Upper lobe of left lung (tissue), 6 donors: ENCODE measurements around the gene ZCWPW1. TPM values are rescaled to one million over a fixed set of nuclear protein-coding genes. Genes with fewer than 3 reads are reported as not detected.

Source experiments
- ATAC-seq, 2 donors: fragments of 200-7000 bp; cut with Tn5 transposase; one replicate each; pipeline ENCODE4 v1.9.1; 2022; ENCODE audit warnings: mild to moderate bottlenecking in 2 of 2, moderate library complexity in 2 of 2; ENCODE audit not compliant: low FRiP score in 2 of 2
- DNase-seq, 2 donors: peaks; one replicate each; pipeline ENCODE4 v3.0.0-alpha.2; 2019 to 2020
- H3K27ac ChIP-seq, 4 donors: fragments of 200-600 bp; sonication (generic); one replicate each; pipeline ENCODE4 v1.5.1; 2016 to 2019
- H3K27me3 ChIP-seq, 4 donors: fragments of 200-600 bp; sonication (generic); one replicate each; pipeline ENCODE4 v1.5.1; 2017 to 2019
- H3K36me3 ChIP-seq, 4 donors: fragments of 200-600 bp; sonication (generic); one replicate each; pipeline ENCODE4 v1.5.1; 2016 to 2019
- H3K4me1 ChIP-seq, 4 donors: fragments of 200-600 bp; sonication (generic); one replicate each; pipeline ENCODE4 v1.5.1; 2018 to 2019
- H3K4me3 ChIP-seq, 4 donors: fragments of 200-600 bp; sonication (generic); one replicate each; pipeline ENCODE4 v1.5.1; 2017 to 2019; ENCODE audit warnings: mild to moderate bottlenecking in 2 of 4, moderate library complexity in 1 of 4
- H3K9me3 ChIP-seq, 4 donors: fragments of 200-600 bp; sonication (generic); one replicate each; pipeline ENCODE4 v1.5.1; 2018 to 2019
- EP300 ChIP-seq, 4 donors: sonication (generic); formaldehyde crosslinking; IDR thresholded peaks; one replicate each; pipeline ENCODE4 v1.5.1; 2017; ENCODE audit warnings: antibody characterized with exemption in 4 of 4, control low read depth in 2 of 4
- POLR2A ChIP-seq, 4 donors: fragments of 450-650 bp; IDR thresholded peaks; one replicate each; pipeline ENCODE4 v1.5.1; 2016 to 2017; ENCODE audit warnings: antibody characterized with exemption in 4 of 4, mild to moderate bottlenecking in 2 of 4
- POLR2AphosphoS5 ChIP-seq, 2 donors: sonication (generic); formaldehyde crosslinking; IDR thresholded peaks; one replicate each; pipeline ENCODE4 v1.5.1; 2017; ENCODE audit warnings: antibody characterized with exemption in 2 of 2
- WGBS, 2 donors: methylation state at CpG; one replicate each; pipeline ENCODE4 v1.1.5; 2017 to 2018; 5-methylcytosine and 5-hydroxymethylcytosine counted together
- total RNA-seq, 6 donors: library from RNA; depleted of rRNA in 4 of 6; stranded (reverse); fragments of >200 nt in 4 of 6; gene quantifications; one replicate each; pipeline versions ENCODE4 v1.1.0 to v1.2.1, GENCODE V29; 2016 to 2021
- TF ChIP-seq, protein P1 (sequence below), 6 experiments: fragments of 450-650 bp in 4 of 6; fragments of 200-600 bp in 2 of 6; sonication (generic) in 2 of 6; IDR thresholded peaks; one replicate each; pipeline ENCODE4 v1.5.1; 2016 to 2019; ENCODE audit warnings: antibody characterized with exemption in 6 of 6
- donor health status: DM: no; HTN: no; CAD: no; lungs with moderate emphysema.
- donor health status: DM: no; HTN: yes; CAD: no; lungs with severe emphysema.

ZCWPW1 gene
- total RNA-seq, 6 donors from 2014 or later: 3.8 to 6.3 (median 5.2) TPM

DNA sequence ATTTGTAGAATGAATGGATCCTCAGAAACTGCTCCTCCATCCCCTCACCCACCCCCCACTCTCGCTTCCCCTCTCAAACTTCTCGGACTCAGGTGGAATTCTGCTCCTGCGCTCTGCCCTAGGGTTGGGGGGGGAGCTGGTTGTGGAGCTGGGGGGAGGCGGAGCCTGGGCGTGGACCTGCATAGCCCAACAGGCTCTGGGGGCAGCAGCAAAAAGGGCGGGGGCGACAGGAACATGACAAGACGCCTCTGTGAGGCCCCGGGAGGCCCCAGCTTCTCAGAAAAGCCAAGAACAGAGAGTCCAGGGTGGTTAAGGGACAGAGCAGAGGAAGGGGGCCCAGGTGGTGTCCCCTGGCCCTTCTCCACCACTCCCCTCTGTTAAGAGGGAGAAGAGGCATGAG lies 47.0 kb upstream of the ZCWPW1 start:
- no peaks in the 10 kb centered on the region for H3K9me3 ChIP-seq
- no peaks in the 10 kb centered on the region for H3K27me3 ChIP-seq
- H3K27ac ChIP-seq: peak overlapping the region; percentile 35 to 99 (median 95)
- DNase-seq (no peak), ATAC-seq (no peak)
- peaks cover 45 to 74% (median 59%) of the 10 kb centered on the region in 4 donors for H3K4me1 ChIP-seq
- TF ChIP-seq, protein P1, sequence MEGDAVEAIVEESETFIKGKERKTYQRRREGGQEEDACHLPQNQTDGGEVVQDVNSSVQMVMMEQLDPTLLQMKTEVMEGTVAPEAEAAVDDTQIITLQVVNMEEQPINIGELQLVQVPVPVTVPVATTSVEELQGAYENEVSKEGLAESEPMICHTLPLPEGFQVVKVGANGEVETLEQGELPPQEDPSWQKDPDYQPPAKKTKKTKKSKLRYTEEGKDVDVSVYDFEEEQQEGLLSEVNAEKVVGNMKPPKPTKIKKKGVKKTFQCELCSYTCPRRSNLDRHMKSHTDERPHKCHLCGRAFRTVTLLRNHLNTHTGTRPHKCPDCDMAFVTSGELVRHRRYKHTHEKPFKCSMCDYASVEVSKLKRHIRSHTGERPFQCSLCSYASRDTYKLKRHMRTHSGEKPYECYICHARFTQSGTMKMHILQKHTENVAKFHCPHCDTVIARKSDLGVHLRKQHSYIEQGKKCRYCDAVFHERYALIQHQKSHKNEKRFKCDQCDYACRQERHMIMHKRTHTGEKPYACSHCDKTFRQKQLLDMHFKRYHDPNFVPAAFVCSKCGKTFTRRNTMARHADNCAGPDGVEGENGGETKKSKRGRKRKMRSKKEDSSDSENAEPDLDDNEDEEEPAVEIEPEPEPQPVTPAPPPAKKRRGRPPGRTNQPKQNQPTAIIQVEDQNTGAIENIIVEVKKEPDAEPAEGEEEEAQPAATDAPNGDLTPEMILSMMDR (IDR thresholded peaks at IDR 0.05): no peak
- TF ChIP-seq EP300 (IDR thresholded peaks at IDR 0.05): no peak
- no peak for TF ChIP-seq POLR2AphosphoS5 (IDR thresholded peaks at IDR 0.05)
- no peak for TF ChIP-seq POLR2A (IDR thresholded peaks at IDR 0.05)
- peaks cover 5 to 31% (median 16%) of the 10 kb centered on the region in 4 donors for H3K36me3 ChIP-seq
- 44 to 51% methylated on average over 9 of the region's 9 CpGs for WGBS, 2 donors
- H3K4me3 ChIP-seq: peak overlapping the region in 2 of 4 donors; percentile 91 to 98

DNA sequence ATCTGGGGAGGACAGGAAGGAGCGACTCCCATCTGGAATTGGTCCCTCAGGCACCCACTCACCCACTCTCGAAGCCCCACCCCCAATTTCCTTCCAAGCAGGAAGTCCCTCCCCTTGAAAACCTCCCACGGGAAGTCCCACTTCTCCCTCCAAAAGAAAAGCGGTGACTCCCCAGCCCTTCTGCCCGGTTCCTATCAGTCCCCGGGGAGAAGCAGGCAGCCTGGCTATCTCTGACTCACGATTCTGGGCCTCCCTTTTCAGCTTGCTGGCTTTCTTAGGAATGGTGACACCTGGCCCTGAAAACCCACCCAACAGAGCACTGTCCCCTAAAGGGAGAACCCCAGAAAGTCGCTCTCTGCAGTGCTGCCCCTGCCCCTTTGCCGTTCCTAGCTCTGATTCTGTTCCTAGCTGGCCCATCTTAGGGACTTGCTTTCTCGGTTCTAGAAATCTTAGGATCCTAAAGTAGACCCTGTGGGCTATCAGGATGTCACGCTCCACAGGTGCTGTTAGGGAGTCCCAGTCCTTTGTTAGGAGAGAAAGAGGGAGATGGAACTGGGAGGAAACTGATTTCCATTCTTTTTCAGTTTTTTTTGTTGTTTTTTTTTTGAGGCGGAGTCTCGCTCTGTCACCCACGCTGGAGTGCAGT lies 44.5 kb upstream of the ZCWPW1 start:
- ATAC-seq: peak in 1 of 2 donors; percentile 1

DNA sequence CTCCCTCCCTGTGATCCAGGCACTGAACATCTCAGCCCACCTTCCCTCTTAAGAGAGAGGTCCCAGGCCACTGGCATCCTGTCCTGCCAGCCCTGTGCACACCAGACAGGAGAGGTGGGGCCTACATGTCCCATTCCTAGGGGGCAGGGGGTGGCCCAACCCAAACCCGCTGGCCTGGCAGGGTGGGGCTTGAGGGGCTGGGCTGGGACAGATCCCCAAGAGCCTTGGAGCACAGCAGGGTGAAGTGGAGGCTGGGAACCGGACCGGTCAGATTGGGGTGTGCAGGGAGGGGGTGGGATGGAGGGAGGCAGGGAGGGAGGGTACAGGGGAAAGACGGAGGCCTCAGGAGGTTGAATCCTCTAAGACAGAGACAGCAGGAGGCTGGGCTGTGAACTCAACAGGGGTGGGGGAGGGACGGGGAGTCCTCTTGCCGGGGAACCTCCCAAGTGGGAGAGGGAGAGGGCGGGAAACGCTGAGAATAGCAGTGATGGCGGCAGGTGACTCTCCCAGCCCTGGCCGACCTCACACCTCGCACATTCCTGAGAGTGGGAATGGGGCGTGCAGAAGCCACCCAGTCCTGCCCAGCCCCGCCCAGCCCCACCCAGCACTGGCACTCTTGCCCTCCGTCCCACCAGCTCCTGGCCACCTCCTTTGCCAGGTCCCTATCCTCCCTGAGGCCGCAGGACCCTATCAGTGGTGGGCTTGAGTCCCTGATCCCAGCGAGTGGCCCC lies 43.8 kb upstream of the ZCWPW1 start:
- peaks cover 5 to 55% (median 28%) of the 10 kb centered on the region in 4 donors for H3K36me3 ChIP-seq
- H3K27me3 ChIP-seq: no peaks in the 10 kb centered on the region
- DNase-seq (peak in 1 of 2 donors; percentile 56), ATAC-seq (peak; percentile 3 to 57)
- WGBS, 2 donors: 42 to 48% methylated on average over 5 to 11 of the region's 16 CpGs
- no peak for TF ChIP-seq EP300 (IDR thresholded peaks at IDR 0.05)
- TF ChIP-seq, protein P1 (IDR thresholded peaks at IDR 0.05): no peak
- TF ChIP-seq POLR2AphosphoS5 (IDR thresholded peaks at IDR 0.05): no peak
- no peak for TF ChIP-seq POLR2A (IDR thresholded peaks at IDR 0.05)
- peak overlapping the region; percentile 64 to 81 (median 75) for H3K27ac ChIP-seq
- H3K9me3 ChIP-seq: no peaks in the 10 kb centered on the region
- peaks cover 42 to 64% (median 52%) of the 10 kb centered on the region in 4 donors for H3K4me1 ChIP-seq
- H3K4me3 ChIP-seq: peak overlapping the region in 3 of 4 donors; percentile 15 to 32 (median 30)

More for the DNA sequence above, 44.5 kb upstream of the ZCWPW1 start:
- peak in 1 of 2 donors; percentile 74 for DNase-seq
- H3K4me1 ChIP-seq: peaks cover 45 to 71% (median 58%) of the 10 kb centered on the region in 4 donors
- peak overlapping the region; percentile 64 to 81 (median 75) for H3K27ac ChIP-seq
- no peaks in the 10 kb centered on the region for H3K9me3 ChIP-seq
- H3K36me3 ChIP-seq: peaks cover 5 to 48% (median 21%) of the 10 kb centered on the region in 4 donors
- peak overlapping the region in 3 of 4 donors; percentile 15 to 32 (median 30) for H3K4me3 ChIP-seq
- TF ChIP-seq, protein P1 (IDR thresholded peaks at IDR 0.05): no peak
- TF ChIP-seq EP300 (IDR thresholded peaks at IDR 0.05) (no peak), POLR2AphosphoS5 (IDR thresholded peaks at IDR 0.05) (peak in 1 of 2 donors; percentile 43), POLR2A (IDR thresholded peaks at IDR 0.05) (peak in 1 of 4 donors; percentile 12)
- 41 to 52% methylated on average over 11 to 14 of the region's 14 CpGs for WGBS, 2 donors
- H3K27me3 ChIP-seq: no peaks in the 10 kb centered on the region

DNA sequence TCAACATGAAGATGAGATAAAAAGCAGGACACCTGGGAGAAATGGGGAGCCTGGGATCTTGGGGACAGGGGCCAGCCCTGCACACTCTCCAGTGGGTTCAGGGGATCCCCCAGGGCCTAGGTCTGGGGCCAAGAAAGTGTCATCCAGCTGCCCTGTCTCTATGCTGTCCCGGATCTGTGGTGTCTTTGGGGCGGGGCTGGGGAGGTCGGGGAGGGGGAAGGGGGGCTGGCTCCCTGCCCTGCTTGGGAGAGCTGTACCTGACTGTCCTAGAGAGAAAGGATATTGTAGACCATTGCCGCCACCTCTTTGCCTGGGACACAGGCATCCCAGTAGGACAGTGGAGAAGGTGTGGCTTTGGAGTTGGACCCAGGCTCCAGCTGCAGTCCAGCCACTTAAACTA lies 42.5 kb upstream of the ZCWPW1 start:
- DNase-seq (no peak), ATAC-seq (no peak)
- TF ChIP-seq POLR2A (IDR thresholded peaks at IDR 0.05) (no peak), EP300 (IDR thresholded peaks at IDR 0.05) (no peak)
- peak overlapping the region in 1 of 4 donors; percentile 29 for H3K27ac ChIP-seq
- H3K27me3 ChIP-seq: no peaks in the 10 kb centered on the region
- peaks cover 33 to 60% (median 43%) of the 10 kb centered on the region in 4 donors for H3K4me1 ChIP-seq
- H3K36me3 ChIP-seq: peaks cover 7 to 65% (median 34%) of the 10 kb centered on the region in 4 donors
- WGBS, 2 donors: 61% methylated on average over 4 of the region's 4 CpGs; no CpG with 5 or more reads in 1 of the 2 donors
- H3K9me3 ChIP-seq: no peaks in the 10 kb centered on the region
- H3K4me3 ChIP-seq: no peak overlapping the region
